Endometrium (tissue), 2 donors: Measurements from ENCODE around the gene EPHB2.

Experiments
- FAIRE-seq: peaks from 2 replicates; lab custom pipeline; 2012; peaks lifted over from hg19 to GRCh38; lab: Jason Lieb, UNC
- donor health status: control.
- donor health status: control.

Gene EPHB2

DNA sequence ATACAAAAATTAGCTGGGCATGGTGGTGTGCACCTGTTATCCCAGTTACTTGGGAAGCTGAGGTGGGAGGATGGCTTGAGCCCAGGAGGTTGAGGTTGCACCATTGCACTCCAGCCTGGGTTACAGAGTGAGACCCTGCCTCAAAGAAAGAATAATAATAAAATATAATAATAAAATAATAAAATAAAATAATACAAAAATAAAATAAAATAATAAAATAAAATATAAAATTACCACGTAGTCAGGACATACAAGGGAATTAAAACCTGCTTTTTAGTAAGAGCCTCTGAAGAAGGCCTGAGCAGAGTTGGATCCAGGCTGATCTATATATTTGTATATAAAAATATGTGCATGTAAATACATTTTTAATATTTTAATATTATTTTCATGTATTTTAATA, 41.7 kb downstream of the EPHB2 start:
- FAIRE-seq = no peak

DNA sequence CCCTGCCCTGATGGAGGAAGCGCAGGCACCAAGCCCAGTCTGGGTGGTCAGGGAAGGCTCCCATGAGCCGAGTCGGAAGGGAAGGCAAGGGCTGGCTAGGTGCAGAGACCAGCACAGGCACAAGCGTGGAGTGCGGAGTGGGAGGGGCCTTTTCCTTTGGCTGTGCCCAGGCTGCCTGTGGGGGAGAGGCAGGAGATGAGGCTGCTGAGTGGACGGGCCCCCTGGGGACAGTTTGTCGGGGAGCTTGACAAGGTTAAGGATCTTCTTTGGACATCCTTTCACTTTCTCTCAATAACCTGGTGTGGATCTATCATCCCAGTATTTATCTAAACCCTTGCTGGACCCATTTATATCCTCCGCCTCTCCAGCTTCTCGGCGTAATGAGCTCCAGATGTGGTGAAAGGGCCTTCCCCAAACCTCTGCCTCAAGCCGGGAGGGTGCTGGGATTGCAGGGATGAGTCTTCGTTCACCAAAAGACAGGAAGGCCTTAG, 42.9 kb downstream of the EPHB2 start:
- FAIRE-seq = no peak

DNA sequence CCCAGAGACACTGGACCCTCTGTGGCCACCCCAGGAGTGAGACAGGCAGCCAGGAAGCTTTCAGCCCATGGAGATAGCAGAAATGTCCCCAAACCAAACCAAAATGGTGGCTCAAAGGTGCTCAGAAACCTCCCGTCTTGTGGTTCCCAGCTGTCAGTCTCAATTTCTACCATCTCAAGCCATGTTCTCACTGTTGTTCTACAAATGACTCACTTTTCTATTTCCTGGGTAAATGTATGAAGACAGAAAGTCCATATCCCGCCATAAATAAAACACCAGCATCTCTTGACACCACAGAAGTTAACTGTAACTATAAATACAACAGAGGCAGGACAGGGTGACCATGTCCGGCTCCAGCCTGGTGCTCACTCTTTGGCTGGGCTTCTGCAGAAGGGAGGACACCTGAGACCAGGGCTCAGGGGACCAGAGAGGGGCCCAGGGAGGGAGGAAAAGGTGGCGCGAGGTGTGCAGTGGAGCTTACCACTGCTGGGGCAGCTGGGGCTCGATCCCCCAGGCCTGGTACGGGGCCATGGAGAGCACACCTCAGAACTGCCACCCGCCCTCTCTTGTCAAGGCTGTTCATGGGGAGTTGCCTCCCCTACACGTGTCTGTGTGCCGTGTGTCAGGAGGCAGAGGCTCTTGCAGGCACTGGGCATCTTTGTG, 43.6 kb downstream of the EPHB2 start:
- FAIRE-seq = no peak

DNA sequence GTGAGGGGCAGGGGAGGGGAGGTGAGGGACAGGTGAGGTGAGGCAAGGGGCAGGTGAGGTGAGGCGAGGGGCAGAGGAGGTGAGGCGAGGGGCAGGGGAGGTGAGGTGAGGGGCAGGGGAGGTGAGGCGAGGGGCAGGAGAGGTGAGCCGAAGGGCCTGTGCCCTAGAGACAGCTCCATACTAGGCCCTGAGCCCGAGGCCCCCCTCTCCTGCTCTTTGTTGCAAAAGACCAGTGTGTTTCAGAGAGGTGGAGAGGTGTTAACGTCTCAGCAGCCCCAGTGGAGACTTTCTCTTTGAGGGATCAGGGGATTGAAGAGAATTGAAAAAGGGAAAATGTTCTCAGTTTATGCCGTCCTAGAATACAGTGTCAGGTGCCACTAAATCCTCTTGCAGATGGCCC, 44.2 kb downstream of the EPHB2 start:
- FAIRE-seq = no peak

DNA sequence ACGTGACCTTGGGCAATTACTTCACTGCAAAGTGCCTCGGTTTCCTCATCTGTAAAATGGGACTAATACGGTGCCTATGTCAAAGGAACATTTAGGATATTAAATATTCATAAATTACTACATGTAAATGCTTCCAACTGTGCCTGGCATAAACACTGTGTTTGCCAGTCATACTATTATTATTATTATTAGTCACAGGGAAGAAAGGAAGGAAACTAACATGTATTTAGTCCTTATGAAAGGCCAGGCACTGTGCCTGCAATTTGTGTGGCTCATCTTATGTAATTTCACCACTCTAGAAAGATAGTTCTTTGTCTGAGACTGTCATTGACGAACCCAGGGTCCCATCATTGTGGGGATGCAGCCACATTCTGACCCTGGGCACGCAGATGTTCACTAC, 45.0 kb downstream of the EPHB2 start:
- FAIRE-seq = no peak

DNA sequence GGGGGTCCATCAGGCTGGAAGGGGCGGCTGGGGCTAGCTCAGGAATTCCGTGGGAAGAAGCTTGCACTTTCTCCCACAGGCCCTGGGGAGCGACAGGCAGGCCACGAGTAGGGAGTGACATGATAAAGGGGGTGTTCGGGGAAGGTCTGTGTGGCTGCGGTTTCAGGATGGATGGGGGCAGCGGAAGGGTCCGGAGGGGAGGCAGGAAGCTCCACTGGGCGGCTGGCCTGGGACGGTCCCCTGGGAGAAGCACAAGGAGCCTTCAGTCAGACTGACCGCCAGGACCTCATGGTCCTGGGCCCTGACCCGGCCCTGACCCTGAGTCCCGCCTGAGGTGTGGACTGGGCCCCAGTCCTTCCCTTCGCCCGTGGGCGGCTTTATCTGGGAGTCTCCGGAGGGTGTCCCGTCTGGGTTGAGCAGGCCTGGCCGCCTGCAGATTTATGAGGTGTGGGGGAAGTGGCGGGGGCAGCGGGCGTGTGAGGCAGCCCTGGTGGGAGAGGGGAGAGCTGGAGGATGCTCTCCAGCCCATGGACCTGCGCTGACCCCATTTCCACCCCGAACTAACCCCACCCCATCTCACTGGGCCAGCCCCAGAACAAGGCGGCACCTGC, 45.6 kb downstream of the EPHB2 start:
- FAIRE-seq = no peak

DNA sequence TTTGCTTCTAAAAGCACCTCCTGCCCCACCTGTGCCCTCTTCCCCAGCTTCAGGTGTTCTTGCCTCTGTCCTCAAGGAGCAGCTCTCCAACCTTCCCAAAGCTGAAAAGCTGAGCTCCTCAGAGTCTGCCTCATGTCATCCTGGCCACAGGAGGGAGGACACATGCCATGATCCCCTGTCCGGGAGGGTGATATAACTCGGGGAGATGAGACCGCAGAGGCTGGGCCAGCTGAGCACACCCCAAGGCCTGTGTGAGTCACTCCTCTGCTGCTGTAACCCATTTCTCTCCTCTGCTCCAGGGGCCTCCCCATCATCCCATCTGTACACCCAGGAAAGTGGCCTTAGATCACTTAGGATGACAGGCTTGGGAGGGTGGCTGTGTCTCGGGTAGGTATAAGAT, 49.8 kb downstream of the EPHB2 start:
- FAIRE-seq = no peak

DNA sequence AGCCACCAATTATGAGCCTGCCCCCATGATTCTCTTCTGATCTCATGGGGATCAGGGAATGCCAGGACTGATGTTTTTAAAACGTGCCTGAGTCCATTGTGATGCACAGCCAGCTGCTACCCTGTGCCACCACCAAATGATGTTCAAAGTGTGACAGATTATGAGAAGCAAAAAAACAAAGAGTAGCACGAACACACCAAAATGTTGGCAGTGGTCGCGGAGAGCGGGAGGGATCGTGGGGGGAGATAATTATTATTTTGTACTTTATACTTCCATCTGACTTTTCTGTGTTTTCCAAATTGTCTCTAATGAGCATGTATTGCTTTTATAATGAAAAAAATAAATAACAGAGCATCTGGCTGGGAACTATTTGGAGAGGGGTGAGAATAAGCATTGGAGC, 50.5 kb downstream of the EPHB2 start:
- FAIRE-seq = no peak

DNA sequence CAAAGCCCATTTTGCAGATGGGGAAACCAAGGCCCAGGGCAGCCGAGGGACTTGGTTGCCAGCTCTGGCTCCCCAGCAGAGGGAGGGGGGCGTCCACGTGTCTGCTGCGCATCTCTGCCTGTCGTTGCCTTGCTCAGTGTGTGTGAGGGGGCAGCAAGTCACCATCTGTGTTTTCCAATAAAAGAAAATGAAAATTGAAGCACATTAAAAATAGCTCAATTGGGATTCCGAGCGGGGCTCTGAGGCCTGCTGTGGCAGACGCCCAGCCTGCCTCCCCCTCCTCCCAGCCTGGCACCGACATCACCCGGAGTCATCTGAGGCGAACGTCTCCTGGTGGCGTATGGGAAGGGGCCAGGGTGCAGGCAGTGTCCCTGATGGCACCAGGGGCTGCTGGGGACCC, 51.2 kb downstream of the EPHB2 start:
- no peak for FAIRE-seq

DNA sequence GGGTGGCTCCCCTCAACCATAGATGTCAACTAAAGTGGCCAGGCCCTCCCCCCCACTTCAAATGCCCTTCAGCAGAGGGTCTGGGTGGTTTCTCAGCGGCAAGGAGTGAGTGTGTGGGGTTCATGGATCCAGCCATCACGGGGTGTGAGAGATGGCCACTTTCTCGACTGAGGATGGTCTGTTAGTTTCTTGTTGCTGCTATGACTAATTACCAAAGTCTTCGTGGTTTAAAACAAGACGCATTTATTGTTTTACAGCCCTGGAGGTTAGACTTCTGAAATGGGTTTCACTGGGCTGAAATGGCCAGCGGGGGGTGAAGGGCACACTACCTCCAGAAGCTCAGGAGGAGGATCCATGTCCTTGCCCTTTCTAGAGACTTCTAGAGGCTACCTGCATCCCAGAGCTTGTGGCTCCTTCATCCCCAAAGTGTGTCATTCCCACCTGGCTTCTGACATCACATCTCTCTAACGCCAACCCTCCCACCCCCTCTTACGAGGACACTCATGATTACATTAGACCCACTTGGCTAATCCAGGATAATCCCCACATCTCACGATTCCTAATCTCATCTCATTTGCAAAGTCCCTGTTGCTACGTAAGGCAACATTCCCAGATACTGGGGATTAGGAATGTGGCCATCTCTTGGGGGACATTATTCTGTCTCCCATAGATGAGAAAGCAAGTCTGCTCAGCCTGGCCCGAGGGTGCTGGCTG, 53.0 kb downstream of the EPHB2 start:
- no peak for FAIRE-seq

DNA sequence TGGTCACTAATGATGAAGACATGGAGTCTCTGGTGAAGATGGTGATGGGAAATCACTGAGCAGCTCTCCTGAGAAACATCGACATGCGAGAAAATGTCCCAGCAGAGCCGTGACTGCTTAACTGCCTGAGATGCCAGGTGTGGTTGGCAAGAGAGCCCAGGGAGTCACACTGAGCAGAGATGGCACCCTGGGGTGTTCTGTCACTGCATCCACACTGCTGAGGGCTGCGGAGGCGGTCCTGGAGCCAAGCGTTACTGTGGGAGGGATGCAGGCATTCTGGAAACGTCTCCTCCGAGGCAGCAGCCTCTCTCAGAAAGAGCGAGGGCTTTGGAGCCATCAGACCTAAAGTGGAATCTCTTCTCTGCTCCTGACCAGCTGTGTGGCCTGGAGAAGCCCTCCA, 57.2 kb downstream of the EPHB2 start:
- FAIRE-seq = no peak

DNA sequence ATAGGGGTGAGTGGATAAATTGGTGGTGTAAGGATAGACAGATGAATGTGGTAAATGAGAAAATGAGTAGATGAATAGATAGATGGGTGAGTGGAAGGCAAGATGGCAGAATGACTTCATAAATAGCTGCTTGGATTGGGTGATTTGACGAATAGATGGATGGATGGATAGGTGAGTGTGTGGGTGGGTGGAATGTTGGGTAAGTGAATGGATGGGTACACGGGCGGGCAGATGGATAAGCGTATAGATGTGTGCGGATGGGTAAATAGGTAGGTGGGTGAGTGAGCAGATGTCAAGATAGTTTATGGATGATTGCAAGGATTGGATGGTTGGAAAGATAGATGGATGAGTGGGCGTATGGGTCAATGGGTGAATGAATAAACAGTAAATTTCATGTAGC, 59.3 kb downstream of the EPHB2 start:
- FAIRE-seq = no peak

DNA sequence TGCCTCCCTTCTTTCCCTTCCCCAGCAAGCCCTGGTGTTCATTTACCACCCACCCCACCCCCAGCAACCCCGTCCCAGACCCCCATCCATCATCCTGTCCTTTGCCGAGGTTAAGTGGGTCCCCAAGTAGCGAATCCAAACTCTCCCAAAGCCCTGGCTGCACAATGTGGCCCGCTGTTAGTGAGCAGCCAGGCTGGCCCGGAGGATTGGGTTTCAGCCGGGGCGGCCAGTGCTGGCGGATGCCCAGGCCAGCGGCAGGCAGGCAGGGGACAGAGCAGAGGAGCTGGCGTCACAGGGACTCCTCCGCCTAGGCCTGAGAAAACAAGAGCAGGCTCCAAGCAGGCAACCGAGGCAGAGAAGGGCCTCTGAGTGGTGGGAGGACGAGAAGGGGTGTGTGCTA, 61.4 kb downstream of the EPHB2 start:
- FAIRE-seq = no peak

DNA sequence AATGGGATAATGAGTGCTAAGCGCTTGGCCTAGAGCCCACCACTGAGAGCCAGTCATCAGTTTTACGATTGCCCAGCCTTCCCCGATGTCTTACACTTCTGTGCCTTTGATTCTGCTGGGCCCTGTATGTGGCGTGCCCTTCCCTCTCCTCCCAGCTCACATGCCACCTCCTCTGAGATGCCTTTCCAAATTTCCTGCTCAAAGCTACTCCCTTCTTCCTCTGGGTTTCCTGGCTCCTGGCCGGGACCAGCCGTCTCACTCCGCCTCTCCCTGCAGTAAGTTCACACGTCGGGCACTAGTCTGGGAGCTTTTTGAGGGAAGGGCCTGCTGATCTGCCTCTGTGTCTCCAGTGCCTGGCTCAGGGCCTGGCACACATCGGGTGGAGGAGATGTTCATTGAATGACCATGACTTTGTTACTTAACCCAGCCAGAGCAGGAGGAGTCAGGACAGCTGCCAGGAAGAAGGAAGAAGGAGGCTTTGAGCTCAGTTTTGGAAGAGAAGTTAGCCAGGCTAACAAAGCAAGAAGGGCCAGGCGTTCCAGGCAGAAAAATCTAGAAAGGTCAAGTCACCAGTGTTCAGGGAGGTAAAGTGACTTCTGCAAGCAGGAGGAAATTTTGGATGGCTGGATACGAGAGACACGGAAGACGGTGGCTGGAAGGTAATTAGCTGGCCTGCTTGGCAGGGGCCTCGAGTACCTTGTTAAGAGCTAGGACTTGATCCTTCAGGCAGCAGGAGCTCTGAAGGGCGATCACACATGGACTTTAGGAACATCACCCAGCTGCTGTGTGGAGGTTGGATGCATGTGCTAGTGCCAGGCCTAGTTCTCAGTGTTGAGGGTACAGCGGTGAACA, 63.6 kb downstream of the EPHB2 start:
- FAIRE-seq = no peak

DNA sequence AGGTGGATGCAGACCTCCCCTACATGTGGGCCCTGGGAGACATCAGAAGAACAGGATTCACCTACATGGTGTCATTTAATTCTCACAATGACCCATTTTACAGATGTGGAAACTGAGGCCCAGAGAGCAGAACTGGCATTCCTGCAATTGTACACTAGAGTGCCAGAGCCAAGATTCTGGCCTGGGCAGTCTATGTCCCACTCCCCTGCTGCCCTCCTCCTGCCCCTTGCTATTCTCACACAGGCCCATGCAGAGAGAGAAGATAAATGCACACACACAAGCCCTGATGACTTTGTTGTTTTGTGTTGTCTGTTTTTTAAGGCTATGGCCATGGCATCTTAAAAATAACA, 64.2 kb downstream of the EPHB2 start:
- FAIRE-seq = no peak

DNA sequence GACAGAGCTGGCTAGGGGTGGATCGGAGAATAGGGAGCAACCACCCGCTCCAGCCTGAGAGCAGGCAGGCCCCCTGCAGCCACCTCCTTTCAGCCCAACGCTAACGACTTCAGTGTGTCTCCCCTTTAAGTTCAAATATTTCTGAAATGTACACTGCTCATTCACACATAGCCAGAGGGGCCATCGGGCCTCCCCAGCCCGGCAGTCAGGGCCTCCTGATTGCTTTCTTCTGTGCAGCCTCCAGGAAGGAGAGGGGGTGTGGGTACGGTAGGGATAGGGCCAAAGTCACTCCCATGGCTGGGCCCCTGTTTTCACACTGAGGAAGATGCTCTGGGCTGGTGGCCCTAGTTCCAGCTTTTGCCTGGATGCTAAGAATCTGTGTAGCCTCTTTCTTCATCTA, 64.8 kb downstream of the EPHB2 start:
- FAIRE-seq = no peak

DNA sequence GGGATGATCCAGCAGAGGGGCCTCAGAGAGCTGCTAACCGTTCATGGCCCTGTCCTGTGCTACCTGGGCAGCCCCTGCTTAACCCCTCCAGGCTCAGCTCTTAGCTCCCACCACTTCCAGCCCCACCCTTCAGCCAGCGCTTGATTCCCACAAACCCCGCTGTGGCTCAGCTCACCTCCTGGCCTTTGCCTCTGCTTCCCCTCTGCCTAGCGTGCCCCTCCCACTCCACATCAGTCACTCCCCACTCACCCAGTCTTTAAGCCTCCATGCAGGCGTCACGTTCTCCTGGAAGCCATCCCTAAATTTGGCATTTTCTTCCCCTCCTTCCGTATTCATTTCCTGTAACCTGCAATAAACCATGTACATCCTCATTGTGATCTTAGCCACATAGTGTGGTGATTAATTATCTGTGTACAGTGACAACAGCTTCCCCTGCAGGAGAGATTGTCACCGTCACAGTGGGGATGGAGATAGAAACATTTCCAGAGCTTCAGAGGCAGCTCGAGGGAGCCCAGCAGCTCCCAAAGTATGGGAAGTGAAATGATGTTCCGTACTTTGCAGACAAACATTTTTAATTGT, 65.5 kb downstream of the EPHB2 start:
- no peak for FAIRE-seq

DNA sequence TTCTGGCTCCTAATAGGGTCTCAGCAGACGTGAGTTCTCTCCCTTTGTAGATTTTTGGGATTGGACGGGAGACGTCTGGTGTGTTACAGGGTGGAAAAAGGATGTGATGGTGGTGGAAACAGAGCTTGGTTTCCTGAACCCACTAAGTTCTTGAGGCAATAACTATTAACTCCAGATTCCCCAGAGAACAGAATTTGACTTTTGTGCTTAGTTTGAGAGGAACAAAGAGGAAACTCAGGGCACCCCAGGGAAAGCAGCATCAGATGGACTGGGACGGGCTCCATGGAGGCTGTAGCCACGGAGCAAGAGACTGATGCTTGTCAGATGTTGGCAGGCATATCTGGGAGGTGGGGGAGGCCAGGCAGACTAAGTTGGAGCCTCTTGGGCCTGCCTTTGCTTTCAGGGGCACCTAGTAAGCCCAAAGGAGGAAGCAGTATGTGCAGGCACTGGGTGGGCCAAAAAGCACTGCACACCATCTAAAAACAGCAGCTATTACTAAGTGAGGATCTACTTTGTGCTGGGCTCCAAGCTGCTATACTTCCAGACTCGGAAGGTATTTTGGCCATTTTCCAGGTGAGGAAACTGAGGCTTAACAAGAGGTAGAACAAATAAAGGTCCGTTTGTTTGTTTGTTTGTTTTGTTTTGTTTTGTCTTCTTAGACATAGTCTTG, 66.9 kb downstream of the EPHB2 start:
- no peak for FAIRE-seq

DNA sequence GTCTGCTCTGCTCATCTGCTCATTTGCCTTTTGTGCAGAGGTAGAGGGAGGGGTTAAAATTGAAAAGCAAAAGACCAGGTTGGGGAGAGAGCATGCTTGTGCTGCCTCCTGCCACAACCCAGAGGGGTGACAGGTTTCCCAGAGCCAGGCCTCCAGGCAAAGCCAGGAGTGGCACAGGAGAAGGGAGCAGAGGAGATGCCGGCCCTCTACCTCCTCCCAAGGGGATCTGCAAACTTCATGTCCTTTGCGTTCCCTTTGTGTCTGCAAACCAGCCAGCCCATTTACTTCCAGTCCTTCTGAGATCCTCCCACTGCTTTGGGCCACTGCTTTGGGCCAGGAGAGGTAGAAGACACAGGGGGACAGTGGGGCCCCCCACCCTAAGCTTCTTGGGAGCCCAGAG, 67.8 kb downstream of the EPHB2 start:
- FAIRE-seq = no peak

DNA sequence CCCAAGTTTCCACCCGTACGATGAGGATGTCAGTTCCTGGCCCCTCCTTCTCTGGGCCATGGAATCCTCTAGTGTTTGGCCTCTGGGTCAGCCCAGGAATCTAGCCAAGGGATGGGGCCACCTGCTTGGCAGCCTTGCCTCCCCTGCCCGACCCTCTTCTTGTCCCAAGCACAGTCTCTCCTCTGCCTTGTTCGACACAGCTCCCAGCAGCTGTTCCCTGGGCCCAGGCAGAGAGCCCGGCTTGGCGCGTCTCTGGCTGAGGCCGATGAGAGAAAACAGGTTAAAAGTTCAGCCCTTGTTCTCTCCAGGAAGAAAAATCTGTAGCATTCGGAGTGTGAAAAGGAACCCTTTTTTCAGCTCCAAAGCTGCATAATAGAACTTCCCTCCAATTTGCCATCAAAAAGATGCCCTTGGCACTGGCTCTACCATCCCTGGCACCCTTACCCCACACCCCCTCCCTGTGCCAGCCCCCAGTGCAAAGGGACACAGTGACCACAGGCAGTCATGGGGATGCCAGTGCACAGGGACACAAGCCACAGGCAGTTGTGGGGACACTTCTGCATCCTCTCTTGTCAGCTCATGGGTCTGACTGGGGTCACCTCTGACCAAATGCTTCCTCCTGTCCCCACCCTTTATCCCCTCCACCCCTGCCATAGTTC, 68.4 kb downstream of the EPHB2 start:
- no peak for FAIRE-seq

DNA sequence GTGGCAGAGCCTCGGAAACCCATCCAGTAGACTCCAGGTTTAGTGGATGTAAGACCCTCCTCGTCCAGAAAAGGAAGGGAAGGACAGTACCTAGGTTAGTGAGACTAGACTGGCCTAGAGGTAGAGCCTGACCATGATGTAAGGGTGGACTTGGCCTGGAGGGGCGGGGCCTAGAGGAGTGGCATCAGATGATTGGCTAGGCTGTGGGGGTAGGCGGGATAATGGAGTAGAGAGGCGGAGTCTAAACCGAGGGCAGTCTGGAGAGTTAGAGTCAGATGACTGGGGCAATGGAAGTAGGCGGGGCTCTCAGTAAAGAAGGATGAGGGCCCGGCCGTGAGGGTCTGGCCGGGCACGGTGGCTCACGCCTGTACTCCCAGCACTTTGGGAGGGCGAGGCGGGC, 70.1 kb downstream of the EPHB2 start:
- FAIRE-seq = no peak
